NCI-H1417 treated with DMSO at 0.1 percent for 48 hours (cell line): Measurements from ENCODE around the gene WASHC2A.
"Not testable (repeated sequence)": the region's sequence is repeated elsewhere in the genome, so short reads cannot be mapped to it uniquely, and the experiment has no call there.

ENCODE experiments used
- DNase-seq: peaks from one replicate; lab custom pipeline; 2025; lab: John Stamatoyannopoulos, UW

The WASHC2A gene

GRCh38 chr10:50159856-50160255 lies 92.1 kb downstream of the WASHC2A start:
- DNase-seq, result not testable (repeated sequence)

- not testable (repeated sequence) for DNase-seq
Measured at GRCh38 chr10:50165038-50165437, 97.3 kb downstream of the WASHC2A start.

GRCh38 chr10:50167833-50168232 lies 100.1 kb downstream of the WASHC2A start:
- not testable (repeated sequence) for DNase-seq

- DNase-seq, result not testable (repeated sequence)
Measured at GRCh38 chr10:50169506-50169905, 101.8 kb downstream of the WASHC2A start.

GRCh38 chr10:50174788-50175525 lies 107.2 kb downstream of the WASHC2A start:
- not testable (repeated sequence) for DNase-seq
